ENCODE results near the gene UTP14A.
A peak's percentile ranks its signal among the peaks of the same experiment; 100 is the strongest.

GRCh38 chrX:129925305-129926092 is 19.5 kb downstream of the UTP14A start:
- TF ChIP-seq RAD21 (IDR thresholded peaks at IDR 0.05), result peak; percentile 77 to 87
- no peak for TF ChIP-seq YY1 (IDR thresholded peaks at IDR 0.05)
- TF ChIP-seq CTCF (IDR thresholded peaks at IDR 0.05; ENCODE audit: low read depth, low read length, missing input control), result peak; percentile 60
- TF ChIP-seq TAF1 (conservative IDR thresholded peaks at IDR 0.05), result no peak
